EH (cell line): ENCODE results near the gene SCAI.
"Not testable (repeated sequence)": the region's sequence is repeated elsewhere in the genome, so short reads cannot be mapped to it uniquely, and the experiment has no call there.

Source experiments
- DNase-seq: peaks from one replicate; pipeline ENCODE4 v3.0.0-alpha.2; 2015; ENCODE audit warnings: low read depth

The SCAI gene

DNA sequence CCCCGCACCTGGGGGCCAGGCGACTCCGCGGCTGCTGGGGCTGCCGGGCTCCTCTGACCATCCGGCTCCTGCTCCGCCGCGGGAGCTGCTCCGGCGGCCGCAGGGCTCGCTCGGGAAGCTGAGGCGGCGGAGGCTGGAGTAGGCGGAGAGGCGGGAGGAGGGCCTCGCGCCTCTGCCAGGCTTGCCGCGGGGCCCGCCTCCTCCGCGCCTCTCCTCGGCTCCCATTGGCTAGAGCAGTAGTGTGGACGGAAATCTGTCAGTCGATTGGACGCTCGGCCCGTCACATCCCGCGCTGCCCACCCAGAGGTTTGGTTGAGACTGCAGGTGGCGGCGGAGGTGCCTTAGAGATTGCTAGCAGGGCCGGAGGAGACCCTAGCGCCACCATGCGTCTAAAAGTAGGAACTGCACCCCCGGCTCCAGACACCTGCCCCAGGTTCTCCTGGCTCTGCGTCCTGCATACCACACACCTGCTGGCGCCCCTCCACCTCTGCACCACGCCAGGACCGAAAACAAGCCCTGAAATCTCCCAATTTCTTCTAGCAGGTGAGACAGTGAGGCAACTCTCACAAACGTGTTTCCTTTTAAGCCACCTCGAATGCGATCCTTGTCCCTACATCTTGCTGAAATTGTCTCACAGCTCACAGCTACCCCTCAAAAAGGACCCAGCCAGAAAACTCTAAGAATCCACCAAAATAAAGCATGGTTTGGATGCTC is at the start of gene SCAI:
SCAI (minus strand) TSS at position 152 of the 714 bp plus-strand sequence; CDS start at position 61, 91 bp downstream.
- DNase-seq, result peak; percentile 99

DNA sequence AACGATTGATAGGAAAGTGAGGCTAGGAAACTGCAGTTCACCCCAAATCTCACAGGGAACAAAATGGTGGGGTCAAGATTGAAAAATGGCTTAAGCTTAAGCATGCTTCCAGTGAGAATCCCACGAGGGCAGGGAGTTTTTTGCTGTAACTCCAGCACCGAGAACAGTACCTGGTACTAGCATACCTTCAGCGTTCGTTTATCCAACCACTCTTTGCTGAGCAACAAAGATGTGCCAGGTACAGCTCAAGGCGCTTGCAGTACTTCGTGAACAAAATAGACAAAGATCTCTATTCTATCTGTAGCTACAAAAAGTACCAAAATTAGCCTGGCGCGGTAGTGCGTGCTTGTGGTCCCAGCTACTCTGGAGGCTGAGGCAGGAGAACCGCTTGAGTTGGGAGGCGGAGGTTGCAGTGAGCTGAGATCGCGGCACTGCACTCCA is 47.1 kb upstream of the SCAI start:
- DNase-seq, result no peak

DNA sequence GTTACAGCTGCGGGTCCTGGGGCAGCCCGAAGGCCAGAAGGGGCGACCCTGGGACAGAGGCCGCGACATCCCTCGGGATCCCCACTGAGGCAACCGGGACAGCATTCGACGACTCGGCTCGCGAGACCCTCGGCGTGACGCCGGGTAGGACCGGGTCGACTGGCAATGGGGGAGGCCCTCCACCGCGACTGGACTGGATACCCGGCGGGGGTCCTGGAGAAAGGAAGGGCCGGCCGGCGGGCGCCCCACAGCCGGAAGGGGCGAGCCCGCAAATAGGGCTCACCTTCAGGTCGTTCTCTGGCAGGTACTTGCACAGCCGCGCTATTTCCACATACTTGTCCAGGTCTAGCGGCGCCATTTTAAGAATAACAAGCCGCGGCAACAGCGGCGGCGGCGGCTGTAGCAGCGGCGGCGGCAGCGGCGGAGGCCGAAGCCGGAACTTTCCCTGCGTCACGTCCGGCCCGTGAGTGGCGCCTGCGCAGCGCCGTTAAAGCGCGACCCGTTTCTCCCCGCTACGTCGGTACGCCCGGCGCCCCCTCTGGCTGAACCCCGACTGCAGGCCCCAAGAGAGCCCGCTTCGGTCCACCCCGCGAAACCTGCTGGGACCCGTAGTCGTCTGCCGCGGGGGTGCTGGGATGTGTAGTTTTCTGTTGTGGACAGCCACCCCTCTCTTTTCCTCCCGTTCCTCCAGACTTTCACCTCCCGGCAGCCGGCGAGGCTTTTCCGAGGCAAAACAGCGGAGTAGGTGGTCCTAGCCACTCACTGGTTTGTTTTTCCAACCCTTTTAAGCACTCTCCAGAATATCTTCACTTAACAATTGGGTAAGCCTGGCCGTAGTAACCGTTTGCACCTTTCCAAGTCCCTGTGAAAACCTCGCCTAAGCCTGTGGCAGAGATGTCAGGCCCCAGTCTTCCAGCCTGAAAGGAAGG is 46.3 kb upstream of the SCAI start, which contains the start of gene PPP6C:
PPP6C (minus strand) TSS at position 443 of the 929 bp plus-strand sequence; CDS start at position 358, 85 bp downstream.
- DNase-seq, result peak; percentile 97

DNA sequence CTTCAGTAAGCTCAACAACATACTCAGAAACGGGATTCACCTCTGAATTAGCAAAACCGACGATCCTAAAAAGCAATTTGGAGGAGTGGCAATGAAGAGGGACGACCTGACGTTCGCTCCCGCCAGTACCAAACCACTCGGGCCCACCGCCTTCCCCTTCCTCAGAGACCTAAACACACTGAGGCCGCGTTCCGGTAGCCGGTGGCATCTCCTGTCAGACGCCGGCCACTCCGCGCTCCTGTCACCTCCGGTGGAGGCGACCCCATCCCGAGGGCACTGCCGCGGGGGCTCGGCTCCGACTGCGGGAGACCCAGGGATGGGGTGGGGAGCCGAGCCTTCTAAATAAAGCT is 45.7 kb upstream of the SCAI start:
- DNase-seq, result peak; percentile 23

DNA sequence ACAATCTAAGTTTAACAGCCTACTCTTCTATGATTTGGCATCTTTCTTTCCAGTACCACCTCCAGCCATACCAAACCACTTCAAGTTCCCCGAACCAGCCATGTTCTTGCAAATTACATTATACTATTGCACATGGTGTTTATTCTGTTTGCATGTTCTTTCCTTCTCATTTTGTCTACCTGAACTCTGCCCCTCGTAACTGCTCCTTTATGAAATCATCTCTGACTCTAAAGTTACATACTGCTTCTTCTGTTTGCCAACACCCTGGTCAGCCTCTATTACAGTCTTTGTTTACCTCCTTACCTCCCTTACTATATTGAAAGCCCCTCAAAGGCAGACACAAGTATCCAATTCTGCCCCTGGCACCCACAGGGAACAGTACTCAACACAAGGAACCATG is 40.2 kb upstream of the SCAI start:
- DNase-seq, result no peak

DNA sequence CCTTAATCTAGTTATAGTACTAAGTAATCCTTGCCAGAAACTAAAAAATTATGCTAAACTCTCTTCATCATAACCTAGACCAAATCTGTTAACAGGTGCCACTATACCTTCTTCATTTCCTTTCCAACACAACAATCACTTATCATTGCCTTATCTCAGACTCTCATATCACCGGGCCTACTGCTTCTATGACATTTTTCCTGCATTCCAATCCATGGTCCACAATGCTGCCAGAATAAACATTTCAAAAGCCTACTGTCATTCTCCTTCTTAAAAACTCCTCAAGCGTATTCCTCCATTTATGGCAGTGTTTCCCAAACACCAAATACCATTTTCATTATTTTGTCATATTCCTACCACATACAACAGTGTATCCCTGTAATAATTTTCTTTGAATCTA is 39.7 kb upstream of the SCAI start:
- DNase-seq, result peak; percentile 79

DNA sequence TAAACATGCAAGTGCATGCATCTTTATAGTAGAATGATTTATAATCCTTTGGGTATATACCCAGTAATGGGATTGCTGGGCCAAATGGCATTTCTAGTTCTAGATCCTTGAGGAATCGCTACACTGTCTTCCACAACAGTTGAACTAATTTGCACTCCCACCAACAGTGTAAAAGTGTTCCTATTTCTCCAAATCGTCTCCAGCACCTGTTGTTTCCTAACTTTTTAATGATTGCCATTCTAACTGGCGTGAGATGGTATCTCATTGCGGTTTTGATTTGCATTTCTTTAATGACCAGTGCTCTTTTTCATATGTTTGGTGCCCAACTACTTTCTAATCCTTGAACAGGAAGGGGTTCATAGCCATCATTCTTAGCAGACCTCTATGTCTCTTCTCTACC is 38.4 kb upstream of the SCAI start:
- not testable (repeated sequence) for DNase-seq

DNA sequence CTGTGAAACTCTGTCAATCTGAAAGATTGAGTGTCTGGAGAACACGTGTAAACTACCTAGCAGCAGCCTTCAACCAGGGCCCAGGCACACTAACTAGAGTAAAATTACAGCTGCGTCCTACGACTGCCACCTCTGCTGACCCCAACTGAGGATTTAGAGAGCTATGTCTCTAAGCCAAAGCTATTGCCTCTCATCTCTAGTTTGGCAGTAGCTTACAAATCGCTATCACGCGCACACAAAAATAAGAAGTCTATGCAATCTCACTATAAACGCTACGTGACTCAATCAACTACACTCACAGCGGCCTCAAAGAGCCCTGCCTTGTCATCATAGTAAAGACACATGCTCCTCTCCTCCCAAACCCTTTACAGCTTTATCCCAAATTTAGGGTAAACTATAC is 37.5 kb upstream of the SCAI start:
- no peak for DNase-seq

DNA sequence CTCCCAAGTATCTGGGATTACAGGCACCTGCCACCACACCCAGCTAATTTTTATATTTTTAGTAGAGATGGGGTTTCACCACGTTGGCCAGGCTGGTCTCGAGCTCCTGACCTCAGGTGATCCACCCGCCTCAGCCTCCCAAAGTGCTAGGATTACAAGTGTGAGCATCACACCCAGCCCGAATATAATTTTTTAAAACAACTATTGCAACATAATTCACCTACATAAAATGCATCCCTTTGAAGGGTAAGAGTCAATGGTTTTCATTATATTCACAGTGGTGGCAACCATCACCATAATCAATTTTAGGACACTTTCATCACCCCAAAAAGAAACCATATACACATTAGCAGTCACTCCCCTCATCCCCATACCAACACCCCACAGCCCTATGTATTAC is 36.4 kb upstream of the SCAI start:
- not testable (repeated sequence) for DNase-seq

DNA sequence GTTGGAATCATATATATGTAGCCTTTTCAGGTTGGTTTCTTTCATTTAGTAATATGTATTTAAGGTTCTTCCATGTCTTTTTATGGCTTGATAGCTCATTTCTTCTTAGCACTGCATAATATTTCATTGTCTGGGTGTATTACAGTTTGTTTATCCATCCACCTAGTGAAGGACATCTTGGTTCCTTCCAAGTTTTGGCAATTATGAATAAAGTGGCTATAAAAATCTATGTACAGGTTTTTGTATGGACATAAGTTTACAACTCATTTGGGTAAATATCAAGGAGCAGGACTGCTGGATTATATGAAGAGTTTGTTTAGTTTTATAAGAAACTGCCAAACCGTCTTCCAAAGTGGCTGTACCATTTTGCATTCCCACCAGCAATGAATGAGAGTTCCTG is 34.6 kb upstream of the SCAI start:
- DNase-seq, result no peak

DNA sequence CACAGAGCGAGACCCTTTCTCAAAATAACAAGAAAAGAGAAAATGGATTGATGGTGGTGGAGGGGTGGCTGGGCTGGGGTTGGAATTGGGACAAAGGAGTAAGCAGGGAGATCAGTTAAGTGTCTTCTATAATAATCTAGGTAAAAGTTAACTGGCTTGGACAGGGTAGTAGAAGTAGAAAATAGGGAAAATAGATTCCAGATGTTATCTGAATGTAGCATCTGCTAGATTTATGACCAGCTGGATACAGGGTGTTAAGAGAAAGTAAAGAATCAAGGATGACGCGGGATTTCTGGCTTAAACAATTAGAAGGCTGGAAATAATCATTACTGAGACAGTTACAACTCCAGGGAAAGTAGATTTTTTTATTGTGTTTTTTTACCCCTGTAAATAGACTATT is 33.3 kb upstream of the SCAI start:
- peak; percentile 47 for DNase-seq

DNA sequence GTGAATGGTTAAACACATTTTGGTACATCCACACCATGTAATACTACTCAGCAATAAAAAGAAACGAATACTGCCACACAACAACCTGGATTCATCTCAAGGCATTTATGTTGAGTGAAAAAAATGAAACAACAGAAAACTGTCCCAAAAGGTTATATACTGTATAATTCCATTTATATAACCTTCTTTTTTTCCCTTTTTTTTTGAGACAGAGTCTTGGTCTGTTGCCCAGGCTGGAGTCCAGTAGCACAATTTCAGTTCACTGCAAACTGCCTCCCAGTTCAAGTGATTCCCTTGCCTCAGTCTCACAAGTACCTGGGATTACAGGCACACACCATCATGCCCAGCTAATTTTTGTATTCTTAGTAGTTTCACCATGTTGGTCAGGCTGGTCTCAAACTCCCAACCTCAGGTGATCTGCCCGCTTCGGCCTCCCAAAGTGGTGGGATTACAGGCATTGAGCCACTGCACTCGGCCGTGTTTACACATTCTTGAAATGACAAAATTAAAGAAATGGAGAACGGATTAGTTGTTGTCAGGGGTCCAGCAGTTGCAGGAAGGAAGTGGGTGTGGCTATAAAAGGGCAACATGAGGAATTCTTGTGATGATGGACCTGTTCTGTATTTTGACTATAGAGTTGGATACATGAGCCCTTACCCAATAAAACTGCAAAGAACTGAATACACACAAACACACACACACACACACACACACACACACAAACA is 28.9 kb upstream of the SCAI start:
- DNase-seq, result peak; percentile 34

DNA sequence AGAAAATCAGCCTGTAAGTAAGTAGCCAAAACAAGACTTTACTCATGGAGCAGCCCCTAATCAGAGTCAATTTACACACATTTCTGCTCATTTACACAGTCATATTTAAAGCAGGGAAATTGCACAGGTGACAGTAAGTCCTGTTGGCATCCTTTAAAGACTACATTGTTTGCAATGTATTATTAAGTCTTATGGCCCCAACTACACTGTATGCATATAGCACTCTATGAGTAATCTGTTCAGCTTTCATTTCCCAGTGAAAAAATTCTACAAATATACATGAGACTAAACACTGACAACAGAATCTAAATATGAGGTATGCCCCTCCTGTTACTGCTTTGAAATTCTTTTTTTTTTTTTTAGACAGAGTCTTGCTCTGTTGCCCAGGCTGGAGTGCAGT is 26.6 kb upstream of the SCAI start:
- no peak for DNase-seq

DNA sequence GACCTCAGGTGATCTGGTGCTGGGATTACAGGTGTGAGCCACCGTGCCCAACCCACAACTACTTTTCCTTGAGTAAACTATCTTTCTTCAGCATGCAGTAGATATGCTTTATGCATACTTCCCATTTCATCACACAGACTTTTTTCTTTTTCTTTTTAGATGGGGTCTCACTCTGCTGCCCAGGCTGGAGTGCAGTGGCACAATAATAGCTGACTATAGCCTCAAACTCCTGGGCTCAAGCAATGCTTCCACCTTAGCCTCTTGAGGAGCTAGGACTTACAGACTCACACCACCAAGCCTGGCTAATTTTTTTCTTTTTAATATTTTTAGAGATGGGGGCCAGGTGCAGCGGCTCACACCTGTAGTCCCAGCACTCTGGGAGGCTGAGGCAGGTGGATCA is 23.4 kb upstream of the SCAI start:
- DNase-seq, result no peak

DNA sequence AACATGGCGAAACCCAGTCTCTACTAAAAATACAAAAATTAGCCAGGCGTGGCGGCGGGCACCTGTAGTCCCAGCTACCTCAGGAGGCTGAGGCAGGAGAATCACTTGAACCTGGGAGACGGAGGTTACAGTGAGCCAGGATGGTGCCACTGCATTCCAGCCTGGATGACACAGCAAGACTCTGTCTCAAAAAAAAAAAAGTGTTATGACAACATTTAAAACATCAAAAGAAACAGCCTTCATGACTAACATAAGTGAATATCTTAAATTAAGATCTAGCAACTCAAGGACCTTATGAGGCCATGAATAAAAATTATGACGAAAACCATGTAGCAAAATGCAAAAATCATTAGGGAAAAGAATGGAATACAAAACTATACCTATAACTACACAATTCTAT is 19.6 kb upstream of the SCAI start:
- peak; percentile 22 for DNase-seq

DNA sequence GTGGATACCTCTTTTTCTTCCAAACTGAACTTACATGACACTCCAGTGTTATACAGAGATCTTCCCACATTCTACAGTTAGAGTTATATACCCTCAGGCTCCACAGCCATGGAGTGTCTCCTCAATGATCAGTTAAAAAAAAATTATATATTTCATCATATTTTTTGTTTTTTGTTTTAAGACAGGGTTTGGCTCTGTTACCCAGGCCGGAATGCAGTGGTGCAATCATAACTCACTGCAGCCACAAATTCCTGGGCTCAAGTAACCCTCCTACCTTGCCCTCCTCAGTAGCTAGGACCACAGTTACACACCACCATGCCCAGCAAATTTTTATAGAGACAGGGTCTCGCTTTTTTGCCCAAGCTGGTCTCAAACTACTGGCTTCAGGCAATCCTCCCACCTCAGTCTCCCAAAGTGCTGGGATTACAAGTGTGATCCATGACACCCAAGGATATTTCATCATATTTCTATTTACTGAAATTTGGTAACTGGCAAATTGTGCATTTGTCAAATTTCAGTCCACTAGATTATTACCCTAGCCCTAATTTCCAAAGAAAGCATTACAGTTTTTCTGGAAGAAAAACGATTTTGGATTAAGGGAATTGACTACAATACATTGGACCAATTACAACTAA is 18.1 kb upstream of the SCAI start:
- peak; percentile 70 for DNase-seq

DNA sequence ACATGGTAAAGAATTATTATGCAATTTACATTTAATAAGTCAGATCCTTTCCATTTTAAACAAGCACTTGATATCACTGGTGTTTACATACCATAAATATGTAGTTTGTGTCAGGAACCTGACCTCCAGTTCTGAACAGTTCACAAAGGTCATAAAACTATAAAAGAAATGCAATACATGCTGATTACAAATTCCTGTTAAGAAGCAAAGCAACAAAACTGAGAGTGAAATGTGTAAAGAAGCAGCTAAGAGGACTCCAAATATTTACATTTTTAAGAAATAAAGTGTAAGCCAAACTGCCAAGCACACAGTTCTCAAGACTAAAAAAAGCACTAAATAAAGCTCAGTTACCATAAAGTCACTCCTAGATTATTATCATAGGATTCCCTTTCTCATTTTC is 17.4 kb upstream of the SCAI start:
- no peak for DNase-seq

DNA sequence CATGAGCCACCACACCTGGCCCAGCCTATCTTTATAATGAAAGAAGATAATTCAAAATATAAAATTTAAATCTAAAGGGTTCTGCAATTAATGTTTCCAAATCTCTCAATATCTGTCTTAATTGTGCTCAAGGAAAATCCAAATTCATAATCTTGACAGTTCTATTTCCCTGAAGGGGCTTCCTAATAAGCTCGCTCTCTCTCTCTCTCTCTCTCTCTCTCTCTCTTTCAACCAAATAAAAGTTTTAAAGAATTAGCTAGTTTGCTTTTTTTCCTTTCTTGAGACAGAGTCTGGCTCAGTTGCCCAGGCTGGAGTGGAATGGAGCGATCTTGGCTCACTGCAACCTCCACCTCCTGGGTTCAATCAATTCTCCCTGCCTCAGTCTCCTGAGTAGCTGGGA is 13.2 kb upstream of the SCAI start:
- no peak for DNase-seq

DNA sequence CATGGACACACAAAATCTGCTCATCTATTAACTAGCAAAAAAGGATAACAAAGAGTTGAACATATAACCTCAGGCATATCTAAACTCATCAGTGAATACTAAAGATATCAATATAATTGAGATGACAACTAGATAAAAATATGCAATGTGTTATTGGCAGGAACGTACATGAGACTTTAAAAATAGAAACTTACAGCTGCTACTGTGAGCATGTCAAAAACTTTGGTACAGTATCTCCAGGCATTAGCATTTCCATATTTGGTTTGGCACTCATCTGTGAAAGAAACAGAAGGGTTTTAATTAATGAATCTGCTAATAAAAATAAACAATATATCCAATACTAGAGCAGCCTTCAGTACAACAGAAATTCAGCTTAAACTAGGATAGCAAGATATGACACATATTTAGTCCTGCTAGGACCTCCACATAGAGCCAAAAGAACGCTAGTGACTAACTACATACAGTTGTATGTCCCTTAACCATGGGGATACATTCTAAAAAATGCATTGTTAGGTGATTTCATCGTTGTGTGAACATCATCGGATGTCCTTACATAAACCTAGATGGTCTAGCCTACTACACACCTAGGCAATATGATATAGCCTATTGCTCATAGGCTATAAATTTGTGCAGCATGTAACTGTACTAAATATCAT is 10.5 kb upstream of the SCAI start:
- peak; percentile 33 for DNase-seq

DNA sequence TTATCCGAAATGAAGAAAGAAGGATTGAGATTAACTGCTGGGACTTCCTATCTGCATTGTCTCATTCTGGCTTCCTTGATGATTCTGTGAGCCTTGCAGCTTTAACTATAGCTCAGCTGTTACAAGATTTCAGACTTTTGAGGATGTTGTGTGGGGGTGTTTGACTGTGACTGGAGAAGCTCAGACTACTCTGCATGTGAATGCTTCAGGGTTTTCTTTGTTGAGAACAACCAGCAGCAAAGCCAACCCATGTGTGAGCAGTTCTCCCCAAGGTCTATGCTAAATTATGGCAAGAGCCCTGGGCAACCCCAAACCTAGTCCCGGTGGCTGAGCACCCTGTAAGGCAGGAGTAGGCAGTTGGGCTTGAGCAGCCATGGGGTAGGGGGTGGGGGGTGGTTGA is 8.4 kb upstream of the SCAI start:
- no peak for DNase-seq
